Activated CD4-positive, alpha-beta T cell treated with anti-CD3 and anti-CD28 coated beads for 36 hours (primary cell): ENCODE measurements around the gene SLC28A1. TPM values are rescaled to one million over a fixed set of nuclear protein-coding genes. Genes with fewer than 3 reads are reported as not detected.

ENCODE experiments used
- ATAC-seq: fragments of 200-7000 bp; cut with Tn5 transposase; one replicate; pipeline ENCODE4 v1.10.0; 2021; ENCODE audit warnings: mild to moderate bottlenecking, moderate library complexity
- CTCF ChIA-PET: fragments of 350-600 bp; sonication (Branson Sonifier 250); formaldehyde crosslinking; loops from one replicate; lab custom pipeline; 2021; ENCODE audit warnings: antibody characterized with exemption; lab: Charles Lee
- POLR2A ChIA-PET: fragments of 350-600 bp; sonication (Branson Sonifier 250); formaldehyde crosslinking; loops from one replicate; lab custom pipeline; 2021; ENCODE audit warnings: antibody characterized with exemption, inconsistent platforms; lab: Charles Lee
- DNase-seq: peaks from one replicate; pipeline ENCODE4 v3.0.0-alpha.2; 2020
- H3K27ac Mint-ChIP-seq: one replicate; pipeline ENCODE4 v1.8.0; 2021; ENCODE audit warnings: mixed read lengths
- H3K27me3 Mint-ChIP-seq: one replicate; pipeline ENCODE4 v1.8.0; 2021; ENCODE audit warnings: mixed read lengths
- H3K36me3 Mint-ChIP-seq: one replicate; pipeline ENCODE4 v1.8.0; 2021; ENCODE audit warnings: low read depth, mixed read lengths
- H3K4me1 Mint-ChIP-seq: one replicate; pipeline ENCODE4 v1.8.0; 2021; ENCODE audit warnings: mixed read lengths
- H3K4me3 Mint-ChIP-seq: one replicate; pipeline ENCODE4 v1.8.0; 2021; ENCODE audit warnings: mild to moderate bottlenecking, moderate library complexity, mixed read lengths
- H3K9me3 Mint-ChIP-seq: one replicate; pipeline ENCODE4 v1.8.0; 2021; ENCODE audit warnings: low read depth, mixed read lengths
- intact Hi-C, 2 experiments: fragments of 100-400 bp; cut with DNase I in 1 of 2; cut with micrococcal nuclease in 1 of 2; formaldehyde crosslinking; loops; one replicate each; pipeline versions ENCODE4 v1.14.2 to v1.15.1; 2022 to 2024; cut with DNase I, micrococcal nuclease
- total RNA-seq, 2 experiments: library from RNA; stranded (reverse); gene quantifications; one replicate each; pipeline ENCODE4 v1.2.3, GENCODE V29; 2021

SLC28A1 gene
- total RNA-seq, 2 experiments from 2014 or later = not detected

DNA sequence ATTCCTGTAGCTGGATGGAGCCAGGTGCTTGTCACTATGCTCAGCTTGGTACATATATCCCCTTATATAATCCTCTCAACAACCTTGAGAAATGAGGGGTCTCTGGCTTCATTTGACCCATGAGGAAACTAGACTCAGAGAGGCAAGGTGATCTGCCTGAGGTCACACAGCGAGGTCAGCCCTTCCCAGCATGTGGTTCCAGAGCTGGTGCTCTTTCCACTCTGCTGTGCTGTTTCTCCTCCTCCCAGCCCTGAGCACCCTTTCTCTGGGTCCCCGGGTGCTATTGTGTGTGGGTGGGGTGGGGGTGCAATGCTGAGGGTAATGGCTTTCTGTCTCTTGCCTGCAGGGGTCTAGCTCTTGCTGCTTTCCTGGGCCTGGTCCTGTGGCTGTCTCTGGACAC lies 19.3 kb downstream of the SLC28A1 start:
- CTCF ChIA-PET = interaction anchor here (0.6 kb wide), 1 partner anchor 568 kb away, joined by 3 read pairs; no protein-coding TSS in a partner anchor
- DNase-seq = no peak

DNA sequence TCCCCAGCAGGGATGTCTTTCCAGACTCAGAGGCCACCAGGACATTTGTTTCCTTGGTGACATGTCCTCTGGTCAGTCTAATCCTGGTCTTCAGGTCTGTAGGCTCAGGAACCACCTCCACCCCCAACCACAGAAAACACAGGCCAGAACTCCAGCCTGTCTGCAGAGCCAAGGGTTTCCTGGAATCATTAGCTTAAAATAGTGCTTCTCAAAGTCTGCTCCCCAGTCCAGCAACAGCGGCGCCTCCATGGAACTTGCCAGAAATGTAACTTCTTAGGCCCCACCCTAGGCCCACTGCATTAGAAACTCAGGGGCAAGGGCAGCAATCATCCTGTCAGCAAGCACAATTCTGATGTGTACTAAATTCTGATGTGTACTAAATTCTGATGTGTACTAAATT lies 20.0 kb downstream of the SLC28A1 start:
- CTCF ChIA-PET = interaction anchor here (0.5 to 0.8 kb wide), 2 partner anchors 124 to 213 kb away, joined by 4 to 6 read pairs; no protein-coding TSS in a partner anchor
- Mint-ChIP-seq H3K9me3 (peaks cover 4% of the 10 kb centered on the region), H3K36me3 (no peaks in the 10 kb centered on the region)

More for the DNA sequence above, 19.3 kb downstream of the SLC28A1 start:
- Mint-ChIP-seq H3K36me3 (no peaks in the 10 kb centered on the region), H3K9me3 (peaks cover 4% of the 10 kb centered on the region), H3K4me1 (no peaks in the 10 kb centered on the region), H3K27me3 (no peaks in the 10 kb centered on the region), H3K27ac (no peak overlapping the region), H3K4me3 (no peak overlapping the region)
- no peak for ATAC-seq
- intact Hi-C loops = no loop called here
- POLR2A ChIA-PET = no interaction called here

DNA sequence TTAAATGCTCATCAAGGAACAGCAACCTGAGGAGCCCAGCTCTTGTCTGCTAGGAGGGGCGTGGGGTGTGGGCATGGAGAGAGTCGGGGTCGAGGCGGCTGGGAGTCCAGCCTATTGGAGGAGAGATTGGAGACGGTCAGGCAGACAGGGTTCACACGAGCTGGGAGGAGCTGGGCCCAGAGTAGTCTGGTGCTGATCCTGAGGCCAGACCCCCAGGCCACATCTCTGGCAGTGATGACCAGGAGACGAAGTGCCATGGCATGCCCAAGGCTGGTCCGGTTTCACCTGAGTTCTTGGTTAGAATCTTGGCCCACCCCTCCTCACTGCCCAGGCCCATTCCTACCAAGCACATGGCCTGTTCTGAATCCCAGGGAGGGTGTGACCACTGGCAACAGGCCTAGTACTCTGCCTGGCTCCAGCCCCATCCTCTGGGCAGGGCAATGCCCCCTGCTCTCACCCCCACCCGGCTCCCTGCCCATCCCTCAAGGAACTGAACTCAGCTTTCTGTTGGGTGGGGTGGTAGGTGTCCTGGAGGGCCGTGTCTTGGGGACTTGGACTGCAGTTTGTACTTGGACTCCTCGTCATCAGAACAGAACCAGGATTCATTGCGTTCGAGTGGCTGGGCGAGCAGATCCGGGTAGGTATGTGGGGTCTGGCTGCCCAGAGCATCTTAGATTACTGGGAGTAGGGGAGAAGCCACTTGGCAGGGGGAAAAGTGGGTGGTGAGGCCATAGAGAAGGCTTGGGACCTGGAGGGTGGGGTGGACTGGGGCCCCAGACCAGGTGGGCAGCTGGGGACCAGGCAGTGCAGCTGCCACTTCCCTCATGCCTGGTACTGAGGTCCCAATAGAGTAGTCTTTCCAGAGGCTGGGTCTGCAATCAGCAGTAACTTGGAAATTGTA lies 20.8 kb downstream of the SLC28A1 start:
- Mint-ChIP-seq H3K36me3 (no peaks in the 10 kb centered on the region), H3K4me1 (no peaks in the 10 kb centered on the region), H3K27me3 (no peaks in the 10 kb centered on the region), H3K27ac (no peak overlapping the region), H3K4me3 (no peak overlapping the region), H3K9me3 (peaks cover 4% of the 10 kb centered on the region)
- ATAC-seq (no peak), DNase-seq (no peak)
- POLR2A ChIA-PET = no interaction called here
- intact Hi-C loops = no loop called here
- CTCF ChIA-PET = interaction anchor here (0.8 kb wide), 1 partner anchor 125 kb away, joined by 4 read pairs; no protein-coding TSS in a partner anchor

More for the DNA sequence above, 20.0 kb downstream of the SLC28A1 start:
- POLR2A ChIA-PET = no interaction called here
- Mint-ChIP-seq H3K27ac (no peak overlapping the region), H3K27me3 (no peaks in the 10 kb centered on the region), H3K4me3 (no peak overlapping the region), H3K4me1 (no peaks in the 10 kb centered on the region)
- ATAC-seq = no peak
- no peak for DNase-seq
- intact Hi-C loops = no loop called here

DNA sequence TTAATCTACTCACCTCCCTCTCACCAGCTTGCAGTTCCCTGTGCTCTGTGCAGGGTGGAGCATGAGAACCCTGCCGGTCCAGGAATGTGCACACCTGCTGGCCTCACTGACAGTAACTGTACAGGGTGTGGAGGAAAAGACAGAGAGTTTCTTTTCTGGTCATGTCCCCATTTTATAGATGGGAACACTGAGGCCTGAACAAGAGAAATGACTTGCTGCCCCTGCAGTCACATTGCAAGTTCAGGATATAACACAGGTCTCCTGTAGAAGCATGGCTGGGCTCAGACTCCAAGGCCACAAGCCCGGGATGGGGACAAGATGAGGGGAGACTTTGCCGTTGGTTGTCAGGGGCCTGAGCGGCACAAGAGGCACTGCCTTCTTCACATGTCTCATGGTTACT lies 23.3 kb downstream of the SLC28A1 start:
- CTCF ChIA-PET = no interaction called here
- DNase-seq (no peak), ATAC-seq (no peak)
- no peaks in the 10 kb centered on the region for H3K27me3 Mint-ChIP-seq
- no peaks in the 10 kb centered on the region for H3K4me1 Mint-ChIP-seq
- POLR2A ChIA-PET = no interaction called here
- H3K4me3 Mint-ChIP-seq = no peak overlapping the region
- H3K9me3 Mint-ChIP-seq = no peaks in the 10 kb centered on the region
- intact Hi-C loops = no loop called here
- H3K27ac Mint-ChIP-seq = no peak overlapping the region
- H3K36me3 Mint-ChIP-seq = no peaks in the 10 kb centered on the region

DNA sequence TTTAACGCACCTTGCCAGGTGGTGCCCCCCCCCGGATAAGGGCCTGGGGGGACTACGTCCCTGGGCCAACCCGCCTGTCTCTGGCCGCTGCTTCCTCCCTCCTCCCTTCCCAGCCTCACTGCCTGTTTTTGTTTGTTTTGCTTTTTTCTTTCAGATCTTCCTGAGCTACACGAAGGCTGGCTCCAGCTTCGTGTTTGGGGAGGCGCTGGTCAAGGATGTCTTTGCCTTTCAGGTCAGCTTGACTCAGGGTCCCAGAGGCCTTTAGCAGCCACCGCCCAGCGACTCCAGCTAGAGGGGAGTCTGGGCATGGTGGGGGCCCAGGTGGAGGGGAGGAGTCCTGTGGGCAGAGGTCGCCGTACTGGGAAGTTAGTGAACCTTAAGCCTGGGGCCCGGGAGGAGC lies 24.1 kb downstream of the SLC28A1 start:
- no peaks in the 10 kb centered on the region for H3K4me1 Mint-ChIP-seq
- ATAC-seq (no peak), DNase-seq (no peak)
- intact Hi-C loops = no loop called here
- ChIA-PET POLR2A (no interaction called here), CTCF (interaction anchor here (0.7 to 1.1 kb wide), 2 partner anchors 23 to 42 kb away, joined by 3 read pairs; no protein-coding TSS in a partner anchor)
- H3K36me3 Mint-ChIP-seq = no peaks in the 10 kb centered on the region
- no peak overlapping the region for H3K4me3 Mint-ChIP-seq
- no peaks in the 10 kb centered on the region for H3K27me3 Mint-ChIP-seq
- no peak overlapping the region for H3K27ac Mint-ChIP-seq
- no peaks in the 10 kb centered on the region for H3K9me3 Mint-ChIP-seq

DNA sequence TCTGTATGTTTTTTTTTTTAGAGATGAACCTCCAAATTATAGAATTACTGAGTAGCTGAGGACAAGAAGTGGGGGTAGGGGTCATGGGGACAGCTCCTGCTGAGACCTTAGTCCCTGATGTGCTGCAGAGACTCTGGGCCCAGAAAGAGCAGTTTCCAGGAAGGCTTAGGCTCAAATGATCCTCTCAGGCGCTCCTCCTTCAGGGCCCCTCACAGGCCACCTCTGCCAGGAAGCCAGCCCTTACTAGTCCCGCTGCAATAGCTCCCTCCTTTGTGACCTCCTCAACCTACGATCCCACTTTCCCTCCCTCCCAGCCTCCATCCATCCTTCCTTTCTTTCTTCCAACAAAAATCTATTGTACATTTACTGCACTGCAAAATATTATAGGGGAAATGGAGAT lies 24.6 kb downstream of the SLC28A1 start:
- Mint-ChIP-seq H3K27me3 (no peaks in the 10 kb centered on the region), H3K36me3 (no peaks in the 10 kb centered on the region), H3K4me3 (no peak overlapping the region), H3K27ac (no peak overlapping the region), H3K9me3 (no peaks in the 10 kb centered on the region), H3K4me1 (no peaks in the 10 kb centered on the region)
- POLR2A ChIA-PET = no interaction called here
- DNase-seq (no peak), ATAC-seq (no peak)
- CTCF ChIA-PET = interaction anchor here (1.1 kb wide), 1 partner anchor 23 kb away, joined by 3 read pairs; no protein-coding TSS in a partner anchor
- intact Hi-C loops = no loop called here

DNA sequence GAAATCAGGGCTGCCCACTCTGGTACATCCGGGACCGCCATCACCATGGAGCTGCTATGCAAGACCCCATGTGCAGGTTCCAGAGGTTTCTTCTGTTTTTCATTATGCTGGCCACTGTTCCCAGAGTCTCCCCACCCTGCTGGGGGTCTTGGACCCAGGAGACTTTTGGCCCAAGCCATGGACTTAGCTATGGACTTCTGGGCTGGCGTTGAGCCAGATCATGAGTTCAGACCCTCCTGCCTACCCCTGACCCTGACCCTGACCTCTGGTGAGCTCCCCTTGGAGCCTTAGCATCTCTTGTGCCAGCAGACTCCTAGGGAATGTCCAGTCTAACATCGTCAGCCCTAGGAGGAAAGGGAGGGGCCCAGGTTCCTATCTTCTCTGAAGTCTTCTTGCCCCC lies 25.3 kb downstream of the SLC28A1 start:
- POLR2A ChIA-PET = no interaction called here
- DNase-seq = no peak
- H3K36me3 Mint-ChIP-seq = peaks cover under 1% of the 10 kb centered on the region
- ATAC-seq = no peak
- H3K4me3 Mint-ChIP-seq = no peak overlapping the region
- H3K9me3 Mint-ChIP-seq = no peaks in the 10 kb centered on the region
- H3K27ac Mint-ChIP-seq = no peak overlapping the region
- CTCF ChIA-PET = interaction anchor here (0.7 to 1.6 kb wide), 2 partner anchors 11 to 18 kb away, joined by 3 to 4 read pairs; no protein-coding TSS in a partner anchor
- intact Hi-C loops = loop anchor here in 1 of 2 experiments (5.0 kb wide), 1 partner anchor 57 kb away; no protein-coding TSS in a partner anchor
- H3K4me1 Mint-ChIP-seq = peaks cover 2% of the 10 kb centered on the region
- H3K27me3 Mint-ChIP-seq = peaks cover under 1% of the 10 kb centered on the region

DNA sequence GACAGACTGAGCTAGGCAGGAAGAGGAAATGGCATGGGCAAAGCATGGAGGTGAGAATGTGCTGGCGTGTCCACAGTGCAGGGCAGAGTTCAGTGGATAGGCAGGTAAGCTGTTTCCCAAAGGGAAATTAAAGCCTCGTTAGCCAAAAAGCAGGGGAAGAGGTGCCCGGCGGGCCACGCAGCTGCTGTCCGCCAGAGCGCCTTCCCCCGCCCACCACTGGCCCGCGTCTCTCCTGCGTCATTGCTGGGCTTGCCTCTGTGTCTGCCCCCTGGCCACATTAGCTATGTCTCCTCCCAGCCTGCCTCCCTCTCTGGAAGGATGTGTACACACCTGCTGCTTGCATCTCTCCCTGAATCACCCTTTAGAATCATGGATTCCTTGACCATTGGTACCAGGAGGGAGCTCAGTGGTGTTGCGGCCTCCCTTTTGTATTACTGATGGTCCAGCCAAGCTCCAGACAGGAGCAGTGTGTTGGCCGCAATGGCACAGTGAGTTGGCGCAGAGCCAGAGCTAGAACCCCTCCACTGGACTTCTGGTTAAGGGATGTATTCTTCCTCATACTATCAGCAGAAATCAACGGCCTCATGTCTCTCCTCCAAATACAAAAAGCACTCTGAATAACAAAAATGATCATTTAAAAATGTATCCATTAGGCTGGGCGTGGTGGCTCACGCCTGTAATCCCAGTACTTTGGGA lies 26.6 kb downstream of the SLC28A1 start:
- H3K36me3 Mint-ChIP-seq = peaks cover 2% of the 10 kb centered on the region
- ChIA-PET POLR2A (no interaction called here), CTCF (interaction anchor here (0.9 to 1.6 kb wide), 2 partner anchors 17 to 28 kb away, joined by 3 read pairs; no protein-coding TSS in a partner anchor)
- no peak overlapping the region for H3K4me3 Mint-ChIP-seq
- no peak for ATAC-seq
- H3K27me3 Mint-ChIP-seq = peaks cover 2% of the 10 kb centered on the region
- no peak overlapping the region for H3K27ac Mint-ChIP-seq
- H3K9me3 Mint-ChIP-seq = no peaks in the 10 kb centered on the region
- no peak for DNase-seq
- intact Hi-C loops = loop anchor here in 1 of 2 experiments (5.0 kb wide), 1 partner anchor 59 kb away; no protein-coding TSS in a partner anchor
- peaks cover 11% of the 10 kb centered on the region for H3K4me1 Mint-ChIP-seq

DNA sequence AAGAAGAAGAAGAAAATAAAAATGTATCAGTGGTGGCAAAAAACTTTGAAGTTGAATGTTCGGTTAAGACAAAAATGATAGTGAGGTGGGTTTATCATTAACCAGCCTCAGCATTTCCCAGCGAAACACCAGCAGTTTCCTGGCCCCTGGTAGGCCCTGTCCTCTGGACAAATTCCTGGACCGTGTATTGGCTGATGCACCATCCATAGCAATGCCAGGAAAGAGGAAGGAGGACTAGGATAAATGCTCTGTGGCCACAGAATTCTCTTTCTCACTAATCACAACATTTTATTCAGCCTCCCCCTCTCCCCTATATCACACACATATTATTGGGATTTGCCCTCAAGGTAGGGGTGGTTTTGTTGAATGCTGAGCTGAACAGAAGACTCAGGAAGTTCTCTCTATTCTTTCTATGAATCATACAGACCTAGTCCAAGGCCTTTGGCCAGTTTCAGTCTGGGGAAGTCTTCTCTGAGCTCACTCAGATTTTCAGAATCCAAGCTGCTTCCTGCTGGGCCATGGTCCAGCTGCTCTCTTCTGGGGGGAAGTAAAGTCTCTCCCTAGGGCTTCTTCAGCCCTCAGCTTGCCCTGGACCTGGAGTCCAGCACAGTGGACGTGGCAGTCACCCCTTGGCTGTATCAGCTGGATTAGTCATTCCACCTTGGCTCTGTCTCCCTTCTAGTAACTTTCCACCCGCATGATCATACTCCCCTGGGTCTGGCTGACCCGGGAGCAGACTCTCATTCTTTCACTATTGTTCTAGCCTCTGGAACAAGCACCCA lies 27.6 kb downstream of the SLC28A1 start:
- H3K27ac Mint-ChIP-seq = no peak overlapping the region
- no peaks in the 10 kb centered on the region for H3K9me3 Mint-ChIP-seq
- no peak for DNase-seq
- ChIA-PET CTCF (interaction anchor here (0.5 to 0.6 kb wide), 2 partner anchors 13 to 277 kb away, joined by 3 read pairs; no protein-coding TSS in a partner anchor), POLR2A (no interaction called here)
- H3K27me3 Mint-ChIP-seq = peaks cover 2% of the 10 kb centered on the region
- no peak for ATAC-seq
- H3K36me3 Mint-ChIP-seq = peaks cover 2% of the 10 kb centered on the region
- no peak overlapping the region for H3K4me3 Mint-ChIP-seq
- intact Hi-C loops = loop anchor here in 1 of 2 experiments (5.0 kb wide), 1 partner anchor 60 kb away; no protein-coding TSS in a partner anchor
- H3K4me1 Mint-ChIP-seq = peaks cover 11% of the 10 kb centered on the region

DNA sequence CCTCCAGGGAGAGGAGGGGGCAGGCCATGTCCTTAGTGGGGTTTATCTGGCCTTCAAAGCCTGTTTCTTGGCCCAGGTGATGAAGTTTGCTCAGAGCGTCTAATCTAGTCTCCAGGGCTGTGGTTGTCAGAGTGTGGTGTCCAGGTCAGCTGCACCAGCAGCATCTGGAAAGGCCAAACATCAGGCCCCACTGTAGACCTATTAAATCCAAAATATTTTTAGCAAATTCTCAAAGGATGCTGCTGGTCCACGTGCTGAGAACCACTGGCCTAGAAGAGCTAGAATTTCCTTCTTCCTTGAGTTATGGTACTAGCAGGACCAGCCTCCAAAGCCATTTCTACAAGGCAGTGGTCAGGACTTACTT lies 28.9 kb downstream of the SLC28A1 start:
- Mint-ChIP-seq H3K4me3 (no peak overlapping the region), H3K36me3 (peaks cover 2% of the 10 kb centered on the region), H3K27ac (no peak overlapping the region), H3K27me3 (peaks cover 2% of the 10 kb centered on the region), H3K4me1 (peaks cover 11% of the 10 kb centered on the region), H3K9me3 (no peaks in the 10 kb centered on the region)
- DNase-seq = no peak
- CTCF ChIA-PET = interaction anchor here (0.6 to 1.1 kb wide), 2 partner anchors 31 to 34 kb away, joined by 3 read pairs; no protein-coding TSS in a partner anchor
- no peak for ATAC-seq
- intact Hi-C loops = loop anchor here in 1 of 2 experiments (5.0 kb wide), 1 partner anchor 61 kb away; no protein-coding TSS in a partner anchor
- POLR2A ChIA-PET = no interaction called here
